Adipose tissue (tissue), 3 donors: Measurements from ENCODE around the gene PTEN. TPM values are rescaled to one million over a fixed set of nuclear protein-coding genes. Genes with fewer than 3 reads are reported as not detected.
"Not testable (repeated sequence)": the region's sequence is repeated elsewhere in the genome, so short reads cannot be mapped to it uniquely, and the experiment has no call there.

Experiments
- H3K27ac ChIP-seq: one replicate; pipeline ENCODE4 v1.5.1; 2013; ENCODE audit warnings: low read depth, low read length
- WGBS, 3 donors: extraction: QIAGEN DNeasy Blood & Tissue Kit; methylation state at CpG; one replicate each; pipeline ENCODE4 v1.1.7; 2013; 5-methylcytosine and 5-hydroxymethylcytosine counted together
- polyA plus RNA-seq, 3 donors: library from polyadenylated mRNA; stranded (reverse); fragments of 200-250 nt; gene quantifications; one replicate each; pipeline ENCODE4 v1.2.3, GENCODE V29; 2013
- donor health status: healthy with polysubstance abuse.
- donor health status: Bipolar disorder and iron deficiency.
- donor health status: healthy.

PTEN gene
- polyA plus RNA-seq, 3 donors: 18.1 to 106 (median 46.5) TPM

DNA sequence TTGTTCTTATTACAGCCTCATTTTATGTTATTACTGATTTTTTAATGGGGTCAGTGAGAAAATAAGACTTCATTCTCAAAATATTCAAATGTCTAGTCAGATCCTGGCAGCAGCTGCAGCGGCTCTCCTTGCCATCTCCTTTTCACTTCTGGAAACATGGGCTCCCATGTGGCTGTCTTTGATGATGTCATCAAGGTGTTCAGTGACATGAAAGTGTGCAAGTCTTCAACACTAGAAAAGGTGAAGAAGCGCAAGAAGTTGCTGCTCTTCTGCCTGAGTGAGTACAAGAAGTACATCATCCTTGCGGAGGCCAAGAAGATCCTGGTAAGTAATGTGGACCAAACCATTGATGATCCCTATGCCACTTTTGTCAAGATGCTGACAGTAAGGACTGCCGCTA, 19.7 kb upstream of the PTEN start:
- 97 to 98% (median 98%) methylated on average over 4 of the region's 4 CpGs for WGBS, 3 donors
- no peak overlapping the region for H3K27ac ChIP-seq

- WGBS, 3 donors: 16 to 33% (median 30%) methylated on average over 1 of the region's 1 CpG
- H3K27ac ChIP-seq: no peak overlapping the region
Observed at GRCh38 chr10:87844837-87845623, 18.4 kb upstream of the PTEN start.

DNA sequence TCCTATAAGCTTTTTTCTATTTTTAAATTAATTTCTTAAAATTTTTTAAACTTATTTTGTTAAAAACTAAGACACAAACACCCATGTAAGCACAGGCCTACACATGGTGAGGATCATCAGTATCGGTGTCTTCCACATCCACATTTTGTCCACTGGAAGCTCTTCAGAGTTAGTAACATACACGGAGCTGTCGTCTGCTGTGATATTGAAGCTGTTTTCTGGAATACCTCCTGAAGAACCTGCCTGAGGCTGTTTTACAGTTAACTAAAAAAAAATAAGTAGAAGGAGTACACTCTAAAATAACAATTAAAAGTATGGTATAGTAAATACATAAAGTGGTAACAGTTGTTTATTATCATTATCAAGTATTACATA, 17.8 kb upstream of the PTEN start:
- WGBS, 3 donors: 89 to 96% (median 94%) methylated on average over 3 of the region's 3 CpGs
- no peak overlapping the region for H3K27ac ChIP-seq

- 67 to 76% (median 71%) methylated on average over 7 of the region's 7 CpGs for whole genome bisulfite sequencing, 3 donors
Observed at GRCh38 chr10:87846023-87846422, 17.4 kb upstream of the PTEN start.

GRCh38 chr10:87846711-87847110, 16.7 kb upstream of the PTEN start:
- not testable (repeated sequence) for H3K27ac ChIP-seq
- WGBS, 3 donors: 71 to 95% (median 73%) methylated on average over 8 of the region's 8 CpGs

More at GRCh38 chr10:87846023-87846422, 17.4 kb upstream of the PTEN start:
- no peak overlapping the region for H3K27ac ChIP-seq

- no peak overlapping the region for H3K27ac ChIP-seq
Observed at GRCh38 chr10:87847550-87847949, 15.9 kb upstream of the PTEN start.

DNA sequence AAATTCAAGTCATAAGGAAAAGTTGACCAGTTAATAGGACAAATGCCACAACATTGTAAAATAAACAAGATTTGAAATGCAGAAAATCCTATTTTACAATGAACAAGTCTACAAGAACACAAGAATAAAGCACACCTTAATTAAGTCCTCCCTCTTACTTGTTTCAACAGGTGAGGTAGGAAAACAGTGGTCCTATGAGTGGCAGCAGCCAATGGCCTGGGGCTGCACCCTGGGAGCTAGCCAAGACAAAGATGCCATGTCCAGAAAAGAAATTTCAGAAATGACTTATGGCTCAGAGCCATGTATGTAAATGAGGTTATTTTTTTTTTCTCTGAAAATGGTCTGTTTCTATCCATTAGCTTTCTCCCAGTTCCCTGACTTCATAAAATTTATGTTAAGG, 14.4 kb upstream of the PTEN start:
- H3K27ac ChIP-seq: no peak overlapping the region

DNA sequence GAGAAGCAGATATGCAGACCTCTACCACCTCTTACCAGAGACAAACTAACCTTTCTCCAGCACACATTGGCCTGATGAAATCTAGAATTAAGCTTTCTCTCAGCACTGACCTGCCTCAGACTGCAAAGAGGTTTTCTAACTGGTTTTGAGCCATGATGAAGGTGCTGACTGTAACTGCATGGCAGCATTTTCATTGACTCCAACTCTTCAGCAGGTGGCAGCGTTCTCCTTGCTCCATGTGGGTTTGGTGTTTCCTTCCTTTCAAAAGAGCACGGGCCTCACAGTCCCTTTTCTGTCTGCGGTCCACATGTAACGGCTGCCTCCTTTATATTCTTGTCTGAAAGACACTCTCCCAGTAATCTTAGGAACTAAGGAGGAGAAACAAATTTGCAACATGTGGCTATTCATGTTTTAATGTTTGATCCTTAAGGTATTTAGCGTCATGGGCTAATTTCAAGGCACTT, 12.7 kb upstream of the PTEN start:
- no peak overlapping the region for H3K27ac ChIP-seq
- WGBS, 3 donors: 17 to 21% (median 18%) methylated on average over 5 of the region's 5 CpGs

GRCh38 chr10:87852089-87852488, 11.3 kb upstream of the PTEN start:
- 86 to 94% (median 93%) methylated on average over 1 of the region's 1 CpG for WGBS, 3 donors
- no peak overlapping the region for H3K27ac ChIP-seq

GRCh38 chr10:87855247-87855646, 8.2 kb upstream of the PTEN start:
- WGBS, 3 donors: 88 to 95% (median 91%) methylated on average over 5 of the region's 5 CpGs
- not testable (repeated sequence) for H3K27ac ChIP-seq

- H3K27ac ChIP-seq: not testable (repeated sequence)
- 75 to 89% (median 83%) methylated on average over 4 of the region's 4 CpGs for WGBS, 3 donors
Observed at GRCh38 chr10:87855665-87856064, 7.8 kb upstream of the PTEN start.

DNA sequence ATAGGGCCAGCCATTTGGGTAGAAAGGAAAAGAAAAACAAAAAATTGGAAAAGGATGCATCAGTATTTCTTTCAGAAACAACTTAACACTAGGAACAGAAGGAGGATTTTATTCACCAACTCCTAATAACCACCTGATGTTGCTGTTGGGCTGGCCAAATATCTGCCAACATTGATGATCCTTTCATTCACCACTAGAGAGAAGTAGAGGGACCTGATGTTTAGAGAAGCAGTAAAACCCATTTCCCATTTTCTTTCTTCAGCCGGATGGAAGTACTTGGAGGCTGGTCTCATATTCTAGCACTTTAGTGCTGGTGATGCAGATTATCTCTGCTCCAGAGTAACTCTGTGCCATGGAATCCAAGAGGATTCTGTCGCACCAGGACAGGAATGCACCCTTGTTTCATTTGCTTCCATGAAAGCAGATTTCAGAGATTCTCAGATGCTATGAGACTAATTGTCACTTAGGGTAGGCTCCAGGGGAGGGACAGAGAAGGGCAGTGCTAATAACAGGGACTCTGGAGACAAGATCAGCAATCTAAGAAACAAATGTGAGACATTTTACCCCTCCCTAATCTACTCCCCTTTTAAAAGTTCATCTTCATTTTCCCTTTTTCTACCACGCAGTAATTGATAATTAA, 3.1 kb upstream of the PTEN start:
- no peak overlapping the region for H3K27ac ChIP-seq
- WGBS, 3 donors: 37 to 52% (median 50%) methylated on average over 3 of the region's 3 CpGs

- H3K27ac ChIP-seq: no peak overlapping the region
- WGBS, 3 donors: 54 to 56% (median 55%) methylated on average over 4 of the region's 4 CpGs
Observed at GRCh38 chr10:87860816-87861403, 2.5 kb upstream of the PTEN start.

GRCh38 chr10:87861566-87861952, 1.9 kb upstream of the PTEN start:
- WGBS, 3 donors: 2 to 10% (median 4%) methylated on average over 16 of the region's 16 CpGs
- H3K27ac ChIP-seq: no peak overlapping the region

GRCh38 chr10:87861953-87862678, 1.3 kb upstream of the PTEN start:
- H3K27ac ChIP-seq: peak overlapping the region; percentile 29
- WGBS, 3 donors: 0 to 1% (median 0%) methylated on average over 57 of the region's 57 CpGs

DNA sequence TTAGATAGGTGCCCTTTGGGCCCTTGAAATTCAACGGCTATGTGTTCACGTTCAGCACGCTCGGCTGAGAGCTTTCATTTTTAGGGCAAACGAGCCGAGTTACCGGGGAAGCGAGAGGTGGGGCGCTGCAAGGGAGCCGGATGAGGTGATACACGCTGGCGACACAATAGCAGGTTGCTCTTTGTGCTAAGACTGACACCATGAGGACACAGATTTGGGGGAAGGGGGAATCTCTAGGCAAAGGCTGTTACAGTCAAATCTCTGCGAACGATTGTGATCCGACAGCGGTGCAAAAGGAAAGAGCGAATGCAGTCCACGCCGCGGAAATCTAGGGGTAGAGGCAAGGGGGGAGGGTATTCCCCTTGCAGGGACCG, 759 bp upstream of the PTEN start:
- H3K27ac ChIP-seq: peak overlapping the region; percentile 29
- 0 to 1% (median 1%) methylated on average over 21 of the region's 21 CpGs for WGBS, 3 donors

- WGBS, 3 donors: 0% methylated on average over 13 to 47 of the region's 47 CpGs
- peak overlapping the region; percentile 96 for H3K27ac ChIP-seq
Observed at GRCh38 chr10:87863951-87864495, 598 bp downstream of the PTEN start.

DNA sequence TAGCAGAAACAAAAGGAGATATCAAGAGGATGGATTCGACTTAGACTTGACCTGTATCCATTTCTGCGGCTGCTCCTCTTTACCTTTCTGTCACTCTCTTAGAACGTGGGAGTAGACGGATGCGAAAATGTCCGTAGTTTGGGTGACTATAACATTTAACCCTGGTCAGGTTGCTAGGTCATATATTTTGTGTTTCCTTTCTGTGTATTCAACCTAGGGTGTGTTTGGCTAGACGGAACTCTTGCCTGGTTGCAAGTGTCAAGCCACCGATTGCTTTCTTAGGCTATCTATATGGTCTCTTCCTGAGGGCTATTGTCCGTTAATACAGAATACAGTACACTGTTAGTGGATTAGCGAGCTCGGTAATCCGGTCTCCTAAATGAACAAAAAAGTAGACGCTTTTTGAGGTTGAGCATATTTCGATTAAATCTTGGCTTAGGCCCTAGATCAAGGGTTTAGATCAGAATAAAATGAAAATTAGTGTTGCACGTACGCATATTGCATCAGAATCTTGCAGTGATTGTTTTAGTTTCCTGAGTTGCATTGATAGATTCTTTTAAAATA, 1.2 kb downstream of the PTEN start:
- H3K27ac ChIP-seq: no peak overlapping the region
- WGBS, 3 donors: 0% methylated on average over 16 of the region's 16 CpGs
